ENCODE results near the gene PTPN13.

The PTPN13 gene

GRCh38 chr4:86791126-86791525, 197.0 kb downstream of the PTPN13 start:
- no peak for DNase-seq (ENCODE audit: extremely low read depth, low read depth)
- TF ChIP-seq, protein P1, sequence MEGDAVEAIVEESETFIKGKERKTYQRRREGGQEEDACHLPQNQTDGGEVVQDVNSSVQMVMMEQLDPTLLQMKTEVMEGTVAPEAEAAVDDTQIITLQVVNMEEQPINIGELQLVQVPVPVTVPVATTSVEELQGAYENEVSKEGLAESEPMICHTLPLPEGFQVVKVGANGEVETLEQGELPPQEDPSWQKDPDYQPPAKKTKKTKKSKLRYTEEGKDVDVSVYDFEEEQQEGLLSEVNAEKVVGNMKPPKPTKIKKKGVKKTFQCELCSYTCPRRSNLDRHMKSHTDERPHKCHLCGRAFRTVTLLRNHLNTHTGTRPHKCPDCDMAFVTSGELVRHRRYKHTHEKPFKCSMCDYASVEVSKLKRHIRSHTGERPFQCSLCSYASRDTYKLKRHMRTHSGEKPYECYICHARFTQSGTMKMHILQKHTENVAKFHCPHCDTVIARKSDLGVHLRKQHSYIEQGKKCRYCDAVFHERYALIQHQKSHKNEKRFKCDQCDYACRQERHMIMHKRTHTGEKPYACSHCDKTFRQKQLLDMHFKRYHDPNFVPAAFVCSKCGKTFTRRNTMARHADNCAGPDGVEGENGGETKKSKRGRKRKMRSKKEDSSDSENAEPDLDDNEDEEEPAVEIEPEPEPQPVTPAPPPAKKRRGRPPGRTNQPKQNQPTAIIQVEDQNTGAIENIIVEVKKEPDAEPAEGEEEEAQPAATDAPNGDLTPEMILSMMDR (IDR thresholded peaks at IDR 0.05; ENCODE audit: low read depth, low read length) = no peak

- DNase-seq (ENCODE audit: extremely low read depth, low read depth) = no peak
- TF ChIP-seq, protein P1 (IDR thresholded peaks at IDR 0.05; ENCODE audit: low read depth, low read length) = no peak
Measured at GRCh38 chr4:86809809-86810208, 215.7 kb downstream of the PTPN13 start.

GRCh38 chr4:86810847-86811246, 216.7 kb downstream of the PTPN13 start:
- no peak for DNase-seq (ENCODE audit: extremely low read depth, low read depth)
- TF ChIP-seq, protein P1 (IDR thresholded peaks at IDR 0.05; ENCODE audit: low read depth, low read length) = no peak

DNA sequence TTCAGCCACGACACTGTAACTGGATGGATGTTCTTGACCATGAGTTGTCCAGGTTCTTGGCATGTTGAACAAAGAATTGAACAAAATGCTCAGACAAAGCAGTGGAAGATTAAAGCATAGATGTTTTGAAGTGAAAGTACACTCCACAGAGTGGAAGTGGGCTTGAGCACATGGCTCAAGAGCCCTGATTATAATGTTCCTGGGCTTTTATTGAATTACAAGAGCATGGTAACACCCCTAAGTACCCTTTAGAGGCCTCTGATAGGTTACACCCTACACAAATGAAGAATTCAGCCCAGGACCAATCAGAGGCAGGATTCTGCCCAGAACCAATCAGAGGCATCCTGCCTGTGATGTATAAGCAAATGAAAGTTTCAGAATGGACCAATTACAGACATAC, 221.5 kb downstream of the PTPN13 start:
- no peak for DNase-seq (ENCODE audit: extremely low read depth, low read depth)
- TF ChIP-seq, protein P1 (IDR thresholded peaks at IDR 0.05; ENCODE audit: low read depth, low read length) = no peak

GRCh38 chr4:86816501-86817273, 222.6 kb downstream of the PTPN13 start:
- DNase-seq (ENCODE audit: extremely low read depth, low read depth) = peak; percentile 72
- TF ChIP-seq, protein P1 (IDR thresholded peaks at IDR 0.05; ENCODE audit: low read depth, low read length) = no peak; the same call in 1 of the 2 replicates

DNA sequence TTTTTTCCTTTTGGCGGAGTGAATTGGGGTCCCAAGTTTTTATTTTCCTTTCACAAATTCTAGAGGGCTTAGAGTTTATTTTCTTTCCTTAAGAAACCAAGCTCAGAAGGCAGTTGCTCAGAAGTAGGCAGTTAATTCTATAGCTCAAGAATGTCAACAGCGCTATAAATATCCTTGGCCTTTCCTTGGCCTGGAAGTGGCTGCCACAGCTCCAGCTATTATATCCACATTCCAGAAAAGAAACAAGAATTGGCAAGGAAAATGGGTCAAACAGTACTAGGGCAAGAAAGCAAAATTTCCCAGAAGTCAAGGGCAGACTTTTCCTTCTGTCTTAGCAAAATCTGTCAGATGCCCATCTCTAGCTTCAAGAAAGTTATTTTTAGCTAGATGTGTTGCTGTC, 224.1 kb downstream of the PTPN13 start:
- TF ChIP-seq, protein P1 (IDR thresholded peaks at IDR 0.05; ENCODE audit: low read depth, low read length) = no peak
- DNase-seq (ENCODE audit: extremely low read depth, low read depth) = no peak

DNA sequence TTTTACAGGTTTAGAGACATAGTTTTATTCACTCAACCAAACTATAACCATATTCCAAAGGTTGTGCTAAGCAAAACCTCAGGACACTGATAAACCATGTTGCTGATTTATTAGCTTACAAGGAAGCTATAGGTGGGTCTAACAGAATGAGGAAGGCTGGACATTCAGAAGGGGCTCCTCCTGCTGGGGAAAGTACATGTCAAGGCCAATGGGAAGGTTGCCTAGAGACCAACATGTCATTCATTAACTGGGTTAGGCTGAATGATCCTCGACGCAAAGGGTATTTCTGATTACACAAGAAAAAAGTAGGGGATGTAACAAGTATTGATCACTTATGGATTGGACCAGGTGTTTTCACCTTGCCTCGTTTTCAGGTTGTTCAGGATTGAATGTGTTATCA, 224.7 kb downstream of the PTPN13 start:
- DNase-seq (ENCODE audit: extremely low read depth, low read depth) = no peak
- TF ChIP-seq, protein P1 (IDR thresholded peaks at IDR 0.05; ENCODE audit: low read depth, low read length) = no peak
